Keratinocyte (primary cell): ENCODE data around the gene MIOX. TPM values are rescaled to one million over a fixed set of nuclear protein-coding genes. Genes with fewer than 3 reads are reported as not detected.

Source experiments
- DNase-seq: peaks from one replicate; pipeline ENCODE4 v3.0.0-alpha.2; 2011; ENCODE audit warnings: low read depth, missing footprints, low spot score
- FAIRE-seq: peaks from 2 replicates; lab custom pipeline; 2011; peaks lifted over from hg19 to GRCh38; lab: Jason Lieb, UNC
- H2AFZ ChIP-seq: 2 replicates; pipeline ENCODE4 v1.6.0; 2012; ENCODE audit warnings: low read length, control low read depth, inconsistent platforms; ENCODE audit not compliant: control insufficient read depth
- H3K27ac ChIP-seq: 2 replicates; pipeline ENCODE4 v1.5.1; 2011; ENCODE audit warnings: low read length; ENCODE audit not compliant: control insufficient read depth, insufficient read depth
- H3K27me3 ChIP-seq: 3 replicates; pipeline ENCODE4 v1.6.0; 2011; ENCODE audit warnings: low read length; ENCODE audit not compliant: control insufficient read depth, insufficient read depth; ENCODE audit errors: extremely low read depth
- H3K36me3 ChIP-seq, 2 experiments: 2 replicates in 1 of 2; 3 replicates in 1 of 2; pipeline ENCODE4 v1.5.1; 2011; ENCODE audit warnings: low read length in 2 of 2, mild to moderate bottlenecking in 1 of 2; ENCODE audit not compliant: control insufficient read depth in 2 of 2, insufficient read depth in 2 of 2; ENCODE audit errors: extremely low read depth in 1 of 2
- H3K4me1 ChIP-seq: 3 replicates; pipeline ENCODE4 v1.5.1; 2011; ENCODE audit warnings: low read length; ENCODE audit not compliant: control insufficient read depth, insufficient read depth; ENCODE audit errors: extremely low read depth
- H3K4me2 ChIP-seq: 3 replicates; pipeline ENCODE4 v1.6.0; 2011; ENCODE audit warnings: low read depth, low read length; ENCODE audit not compliant: control insufficient read depth, insufficient read depth; ENCODE audit errors: extremely low read depth
- H3K4me3 ChIP-seq, 3 experiments: fragments of 200-600 bp in 1 of 3; sonication (generic) in 1 of 3; 2 replicates in 2 of 3; 3 replicates in 1 of 3; pipeline ENCODE4 v1.5.1; 2011 to 2016; ENCODE audit warnings: low read length in 3 of 3, mild to moderate bottlenecking in 3 of 3, control low read depth in 2 of 3, inconsistent platforms in 1 of 3, low read depth in 1 of 3, mixed read lengths in 1 of 3, mixed run types in 1 of 3, moderate library complexity in 1 of 3; ENCODE audit not compliant: control insufficient read depth in 2 of 3, insufficient read depth in 2 of 3; ENCODE audit errors: extremely low read depth in 1 of 3
- H3K79me2 ChIP-seq: 2 replicates; pipeline ENCODE4 v1.6.0; 2012; ENCODE audit warnings: low read length; ENCODE audit not compliant: control insufficient read depth, insufficient read depth
- H3K9ac ChIP-seq: 3 replicates; pipeline ENCODE4 v1.6.0; 2011; ENCODE audit warnings: low read length; ENCODE audit not compliant: control insufficient read depth, insufficient read depth; ENCODE audit errors: extremely low read depth
- H3K9me1 ChIP-seq: 3 replicates; pipeline ENCODE4 v1.6.0; 2011; ENCODE audit warnings: low read length; ENCODE audit not compliant: control insufficient read depth, insufficient read depth; ENCODE audit errors: extremely low read depth
- H3K9me3 ChIP-seq: 2 replicates; pipeline ENCODE4 v1.5.1; 2012; ENCODE audit warnings: low read depth, low read length; ENCODE audit not compliant: control insufficient read depth
- H4K20me1 ChIP-seq: 3 replicates; pipeline ENCODE4 v1.6.0; 2011; ENCODE audit warnings: low read length; ENCODE audit not compliant: control insufficient read depth, insufficient read depth; ENCODE audit errors: extremely low read depth
- EZH2 ChIP-seq: IDR thresholded peaks from one replicate; pipeline ENCODE4 v1.6.1; 2012; ENCODE audit warnings: inconsistent platforms, mild to moderate bottlenecking, low read length, moderate library complexity
- dilution Hi-C: fragments of 300-500 bp; cut with MboI; formaldehyde crosslinking; loops from one replicate; pipeline ENCODE4 v1.7.0; 2020; ENCODE audit warnings: low sequenced_read_pairs; ENCODE audit not compliant: extremely low pct_ligation_motif_present
- polyA plus RNA-seq, 5 experiments: library from polyadenylated mRNA; depleted of rRNA in 3 of 5; stranded (reverse) in 3 of 5; stranded (forward) in 1 of 5; unstranded in 1 of 5; fragments of >200 nt; gene quantifications; 1 replicate in 1 of 5; 2 replicates in 3 of 5; 3 replicates in 1 of 5; pipeline versions ENCODE4 v1.2.1 to v1.2.3, GENCODE V29; 2011 to 2012; ENCODE audit warnings: missing spikeins in 2 of 5, low read depth in 1 of 5, low replicate concordance in 1 of 5
- TF ChIP-seq, protein P1 (sequence below), 3 experiments: IDR thresholded peaks in 1 of 3; conservative IDR thresholded peaks in 1 of 3; optimal IDR thresholded peaks in 1 of 3; 2 replicates in 2 of 3; 3 replicates in 1 of 3; pipeline versions ENCODE3 to v1.5.1; 2011; ENCODE audit warnings: low read length in 3 of 3, mild to moderate bottlenecking in 3 of 3, moderate library complexity in 2 of 3, control low read depth in 1 of 3, inconsistent platforms in 1 of 3; ENCODE audit not compliant: insufficient read depth in 2 of 3; ENCODE audit errors: extremely low read depth in 1 of 3

The MIOX gene
- polyA plus RNA-seq, 1 donor (not counting 4 experiments of a cell fraction or from before 2014, with no cell fraction given): not detected

DNA sequence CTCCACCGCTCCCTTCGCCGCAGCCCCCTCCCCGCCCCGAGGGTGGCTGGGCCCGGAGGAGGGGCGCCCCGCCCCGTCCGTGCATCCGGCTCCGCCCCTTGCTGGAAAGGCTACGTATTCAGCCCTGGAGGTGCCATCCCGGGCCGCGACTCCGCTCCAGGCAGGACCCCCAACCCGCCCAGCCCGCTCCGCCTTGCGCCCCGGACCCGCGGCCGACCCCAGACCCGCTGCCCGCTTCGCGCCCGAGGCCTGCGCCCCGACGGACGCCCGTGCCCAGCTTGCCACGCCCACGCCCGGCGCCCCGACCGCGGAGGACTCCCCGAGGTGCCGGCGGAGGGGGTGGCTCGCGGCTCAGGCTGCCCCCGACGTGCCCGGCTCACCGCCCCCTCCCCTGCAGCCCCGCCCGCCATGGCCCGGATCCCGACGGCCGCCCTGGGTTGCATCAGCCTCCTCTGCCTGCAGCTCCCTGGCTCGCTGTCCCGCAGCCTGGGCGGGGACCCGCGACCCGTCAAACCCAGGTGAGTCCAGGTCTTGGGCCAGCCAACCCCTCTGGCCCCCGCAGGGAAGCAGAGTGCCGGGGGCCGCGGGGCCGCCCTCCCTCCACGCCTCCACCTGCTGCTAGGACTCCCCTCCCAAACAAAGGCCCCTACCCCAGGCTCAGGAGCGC lies 5.1 kb upstream of the MIOX start, which contains the start of gene ADM2:
Gene ADM2 (plus strand): TSS at position 104 of the 667 bp plus-strand sequence. CDS start 305 bp downstream, at position 409.
- Histone ChIP-seq H3K9ac (peak within 1 kb of the TSS; percentile 73), H3K4me2 (peak within 1 kb of the TSS; percentile 56), H3K36me3 (no peaks in the 10 kb centered on the region), H3K79me2 (no peaks in the 10 kb centered on the region), H3K27me3 (peaks cover 30% of the 10 kb centered on the region), H3K4me1 (peaks cover 6% of the 10 kb centered on the region), H3K27ac (no peak within 1 kb of the TSS), H4K20me1 (peaks cover 3% of the 10 kb centered on the region), H3K4me3 (peak within 1 kb of the TSS; percentile 29 to 88 (median 41)), H3K9me1 (no peaks in the 10 kb centered on the region), H2AFZ (peak within 1 kb of the TSS; percentile 6), H3K9me3 (no peaks in the 10 kb centered on the region)
- DNase-seq (no peak), FAIRE-seq (no peak)
- TF ChIP-seq EZH2: no peak
- TF ChIP-seq, protein P1, sequence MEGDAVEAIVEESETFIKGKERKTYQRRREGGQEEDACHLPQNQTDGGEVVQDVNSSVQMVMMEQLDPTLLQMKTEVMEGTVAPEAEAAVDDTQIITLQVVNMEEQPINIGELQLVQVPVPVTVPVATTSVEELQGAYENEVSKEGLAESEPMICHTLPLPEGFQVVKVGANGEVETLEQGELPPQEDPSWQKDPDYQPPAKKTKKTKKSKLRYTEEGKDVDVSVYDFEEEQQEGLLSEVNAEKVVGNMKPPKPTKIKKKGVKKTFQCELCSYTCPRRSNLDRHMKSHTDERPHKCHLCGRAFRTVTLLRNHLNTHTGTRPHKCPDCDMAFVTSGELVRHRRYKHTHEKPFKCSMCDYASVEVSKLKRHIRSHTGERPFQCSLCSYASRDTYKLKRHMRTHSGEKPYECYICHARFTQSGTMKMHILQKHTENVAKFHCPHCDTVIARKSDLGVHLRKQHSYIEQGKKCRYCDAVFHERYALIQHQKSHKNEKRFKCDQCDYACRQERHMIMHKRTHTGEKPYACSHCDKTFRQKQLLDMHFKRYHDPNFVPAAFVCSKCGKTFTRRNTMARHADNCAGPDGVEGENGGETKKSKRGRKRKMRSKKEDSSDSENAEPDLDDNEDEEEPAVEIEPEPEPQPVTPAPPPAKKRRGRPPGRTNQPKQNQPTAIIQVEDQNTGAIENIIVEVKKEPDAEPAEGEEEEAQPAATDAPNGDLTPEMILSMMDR (optimal IDR thresholded peaks at IDR 0.05 in 1 of 3, IDR thresholded peaks at IDR 0.05 in 1 of 3, conservative IDR thresholded peaks at IDR 0.05 in 1 of 3; ENCODE audit: extremely low read depth in 1 of 3, insufficient read depth in 2 of 3, low read length in 3 of 3): no peak
- dilution Hi-C loops: no loop called here

DNA sequence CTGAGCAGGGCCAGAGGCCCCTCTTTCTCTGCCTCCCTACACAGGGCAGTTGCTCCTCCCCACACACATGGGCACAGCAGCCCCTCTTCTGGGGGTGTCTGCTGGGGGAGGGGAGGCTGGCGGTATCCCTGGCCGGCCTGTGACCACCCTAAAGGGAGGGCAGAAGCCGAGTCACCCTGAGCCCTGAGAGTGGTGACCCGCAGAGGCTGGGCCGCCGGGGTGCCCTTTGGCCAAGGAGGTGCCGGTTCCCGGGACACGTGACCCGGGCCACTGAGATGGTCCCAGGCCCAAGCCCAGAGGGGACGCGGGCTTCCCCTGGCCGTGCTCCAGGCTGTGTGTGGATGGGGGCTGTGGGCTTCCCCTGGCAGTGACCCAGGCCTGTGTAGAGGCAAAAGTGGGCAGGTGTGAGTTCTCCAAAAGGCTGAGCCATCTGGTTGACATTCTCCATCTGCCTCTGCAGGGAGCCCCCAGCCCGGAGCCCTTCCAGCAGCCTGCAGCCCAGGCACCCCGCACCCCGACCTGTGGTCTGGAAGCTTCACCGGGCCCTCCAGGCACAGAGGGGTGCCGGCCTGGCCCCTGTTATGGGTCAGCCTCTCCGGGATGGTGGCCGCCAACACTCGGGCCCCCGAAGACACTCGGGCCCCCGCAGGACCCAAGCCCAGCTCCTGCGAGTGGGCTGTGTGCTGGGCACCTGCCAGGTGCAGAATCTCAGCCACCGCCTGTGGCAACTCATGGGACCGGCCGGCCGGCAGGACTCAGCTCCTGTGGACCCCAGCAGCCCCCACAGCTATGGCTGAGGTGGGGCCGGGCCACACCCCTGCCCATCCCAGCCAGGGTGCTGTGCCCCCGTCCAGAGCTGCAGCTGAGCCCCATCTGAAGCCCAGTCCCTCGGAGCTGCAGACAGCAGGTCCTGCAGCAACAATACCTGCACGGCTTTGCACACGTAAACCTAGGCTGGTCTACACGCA lies 4.3 kb upstream of the MIOX start:
- Histone ChIP-seq H3K79me2 (no peaks in the 10 kb centered on the region), H2AFZ (no peak overlapping the region), H3K4me2 (peak overlapping the region; percentile 56), H3K4me1 (no peaks in the 10 kb centered on the region), H3K4me3 (peak overlapping the region; percentile 29 to 88 (median 41)), H4K20me1 (peaks cover 3% of the 10 kb centered on the region), H3K9me3 (no peaks in the 10 kb centered on the region), H3K9ac (peak overlapping the region; percentile 73), H3K9me1 (no peaks in the 10 kb centered on the region), H3K36me3 (no peaks in the 10 kb centered on the region), H3K27ac (no peak overlapping the region), H3K27me3 (peaks cover 31% of the 10 kb centered on the region)
- DNase-seq: no peak
- no peak for FAIRE-seq
- TF ChIP-seq, protein P1 (optimal IDR thresholded peaks at IDR 0.05 in 1 of 3, IDR thresholded peaks at IDR 0.05 in 1 of 3, conservative IDR thresholded peaks at IDR 0.05 in 1 of 3; ENCODE audit: extremely low read depth in 1 of 3, insufficient read depth in 2 of 3, low read length in 3 of 3): no peak
- no peak for TF ChIP-seq EZH2
- dilution Hi-C loops: no loop called here
